IPS DF 4.7 (cell line): ENCODE measurements around the gene GDF10.

ENCODE experiments used
- DNase-seq: peaks from one replicate; pipeline ENCODE4 v3.0.0-alpha.2; 2013; ENCODE audit warnings: low spot score; ENCODE audit errors: extremely low read depth

The GDF10 gene

GRCh38 chr10:47294057-47294456 is 5.9 kb upstream of the GDF10 start:
- DNase-seq = no peak

- no peak for DNase-seq
These were observed 5.5 kb upstream of the GDF10 start for GRCh38 chr10:47294501-47294900.

GRCh38 chr10:47295411-47295810 is 4.6 kb upstream of the GDF10 start:
- DNase-seq = no peak

GRCh38 chr10:47296156-47296894 is 3.7 kb upstream of the GDF10 start:
- DNase-seq = no peak

- no peak for DNase-seq
These were observed 3.1 kb upstream of the GDF10 start for GRCh38 chr10:47296941-47297340.

- no peak for DNase-seq
These were observed 2.0 kb upstream of the GDF10 start for GRCh38 chr10:47297866-47298540.

GRCh38 chr10:47298715-47299114 is 1.3 kb upstream of the GDF10 start:
- no peak for DNase-seq

- no peak for DNase-seq
These were observed 483 bp downstream of the GDF10 start for GRCh38 chr10:47300429-47300931.

- DNase-seq = no peak
These were observed 1.8 kb downstream of the GDF10 start for GRCh38 chr10:47301833-47302232.

- DNase-seq = no peak
These were observed 3.1 kb downstream of the GDF10 start for GRCh38 chr10:47303105-47303504.

GRCh38 chr10:47303866-47304265 is 3.9 kb downstream of the GDF10 start:
- DNase-seq = no peak

- no peak for DNase-seq
These were observed 5.6 kb downstream of the GDF10 start for GRCh38 chr10:47305566-47305965.

GRCh38 chr10:47306387-47307210 is 6.6 kb downstream of the GDF10 start:
- DNase-seq = no peak

- DNase-seq = no peak
These were observed 7.4 kb downstream of the GDF10 start for GRCh38 chr10:47307381-47307780.

GRCh38 chr10:47308775-47309174 is 8.8 kb downstream of the GDF10 start:
- DNase-seq = no peak

GRCh38 chr10:47309408-47310089 is 9.6 kb downstream of the GDF10 start:
- DNase-seq = no peak

GRCh38 chr10:47310090-47310505 is 10.1 kb downstream of the GDF10 start:
- DNase-seq = no peak

- DNase-seq = no peak
These were observed 11.4 kb downstream of the GDF10 start for GRCh38 chr10:47311193-47311931.

GRCh38 chr10:47311932-47312662 is 12.1 kb downstream of the GDF10 start:
- peak; percentile 51 for DNase-seq

GRCh38 chr10:47312663-47312995 is 12.6 kb downstream of the GDF10 start:
- no peak for DNase-seq
